Smooth muscle cell (in vitro differentiated cells): ENCODE data around the gene TMPRSS4. TPM values are rescaled to one million over a fixed set of nuclear protein-coding genes. Genes with fewer than 3 reads are reported as not detected.

Source experiments
- polyA plus RNA-seq: library from polyadenylated mRNA; unstranded; fragments of >200 nt; fragmentation: Nextera tagmentation; extraction: Ambion mirVana; gene quantifications from 2 replicates; pipeline ENCODE4 v1.2.1, GENCODE V29; 2016
- total RNA-seq: library from RNA; depleted of rRNA; stranded (reverse); fragments of >200 nt; gene quantifications from 2 replicates; pipeline ENCODE4 v1.2.3, GENCODE V29; 2014

Gene TMPRSS4
- total and polyA plus RNA-seq, 2 experiments from 2014 or later, result 7.4 TPM; not detected in 1

Other genes with a start within 250 kb of the TMPRSS4 start
- 24.6 and 27.7 TPM in 2 replicates for gene FXYD6, start 200.4 kb upstream of the TMPRSS4 start, total RNA-seq
- gene FXYD6, start 200.4 kb upstream of the TMPRSS4 start, polyA plus RNA-seq, result 50.1 and 84.5 TPM in 2 replicates
- 0.90 and 1.3 TPM in 2 replicates for gene TMPRSS13, start 147.7 kb upstream of the TMPRSS4 start, total RNA-seq
- gene TMPRSS13, start 147.7 kb upstream of the TMPRSS4 start, polyA plus RNA-seq, result 0.73 TPM in 1 of 2 replicates, not detected in the other
- 0.09 and 0.18 TPM in 2 replicates for gene IL10RA, start 90.7 kb upstream of the TMPRSS4 start, total RNA-seq
- 0.07 and 0.27 TPM in 2 replicates for gene IL10RA, start 90.7 kb upstream of the TMPRSS4 start, polyA plus RNA-seq
- gene SMIM35, start 9.9 kb downstream of the TMPRSS4 start, total RNA-seq, result not detected in 2 replicates
- not detected in 2 replicates for gene SMIM35, start 9.9 kb downstream of the TMPRSS4 start, polyA plus RNA-seq
- gene SCN4B, start 75.7 kb downstream of the TMPRSS4 start, total RNA-seq, result not detected in 2 replicates
- not detected in 2 replicates for gene SCN4B, start 75.7 kb downstream of the TMPRSS4 start, polyA plus RNA-seq
- gene SCN2B, start 99.6 kb downstream of the TMPRSS4 start, total RNA-seq, result 0.13 and 0.40 TPM in 2 replicates
- 0.22 and 0.31 TPM in 2 replicates for gene SCN2B, start 99.6 kb downstream of the TMPRSS4 start, polyA plus RNA-seq
- not detected in 2 replicates for gene JAML, start 147.9 kb downstream of the TMPRSS4 start, total RNA-seq
- not detected in 2 replicates for gene JAML, start 147.9 kb downstream of the TMPRSS4 start, polyA plus RNA-seq
- gene MPZL3, start 175.3 kb downstream of the TMPRSS4 start, total RNA-seq, result 7.7 and 9.0 TPM in 2 replicates
- gene MPZL3, start 175.3 kb downstream of the TMPRSS4 start, polyA plus RNA-seq, result 1.7 and 5.4 TPM in 2 replicates
- gene MPZL2, start 187.2 kb downstream of the TMPRSS4 start, total RNA-seq, result 40.0 and 53.9 TPM in 2 replicates
- gene MPZL2, start 187.2 kb downstream of the TMPRSS4 start, polyA plus RNA-seq, result 5.5 and 21.6 TPM in 2 replicates
- gene CD3E, start 227.7 kb downstream of the TMPRSS4 start, total RNA-seq, result not detected in 2 replicates
- gene CD3E, start 227.7 kb downstream of the TMPRSS4 start, polyA plus RNA-seq, result not detected in 2 replicates